Motor neuron (in vitro differentiated cells): Measurements from ENCODE around the gene HIRA. TPM values are rescaled to one million over a fixed set of nuclear protein-coding genes. Genes with fewer than 3 reads are reported as not detected.
"Not testable (repeated sequence)": the region's sequence is repeated elsewhere in the genome, so short reads cannot be mapped to it uniquely, and the experiment has no call there.

Source experiments
- ATAC-seq, 8 experiments: fragments of 200-7000 bp; cut with Tn5 transposase; replicated peaks in 6 of 8; 2 replicates each; pipeline ENCODE4 v1.8.0; 2021; ENCODE audit warnings: mild to moderate bottlenecking in 8 of 8, moderate library complexity in 8 of 8
- H3K27ac ChIP-seq, 2 donors: fragments of 250-450 bp; sonication (Bioruptor Pico); 2 replicates each; pipeline ENCODE4 v1.9.0; 2021; ENCODE audit warnings: antibody characterized with exemption in 2 of 2, mild to moderate bottlenecking in 2 of 2, moderate library complexity in 1 of 2
- H3K4me1 ChIP-seq, 2 donors: fragments of 250-450 bp; sonication (Bioruptor Pico); replicated peaks in 1 of 2; 2 replicates each; pipeline ENCODE4 v1.6.1; 2021; ENCODE audit warnings: antibody characterized with exemption in 2 of 2, mild to moderate bottlenecking in 2 of 2, moderate library complexity in 1 of 2
- H3K4me3 ChIP-seq, 5 donors: fragments of 250-450 bp; sonication (Bioruptor Pico); 2 replicates each; pipeline ENCODE4 v1.9.0; 2021; ENCODE audit warnings: antibody characterized with exemption in 5 of 5, mild to moderate bottlenecking in 5 of 5, moderate library complexity in 4 of 5
- WGBS, 10 experiments: fragments of 450-650 bp; shearing (Covaris generic); methylation state at CpG; one replicate each; pipeline ENCODE4 v1.0.0; 2022; 5-methylcytosine and 5-hydroxymethylcytosine counted together
- in situ Hi-C, 9 experiments: fragments of 400-800 bp; cut with MboI; loops; one replicate each; pipeline ENCODE4 v1.15.0; 2021; ENCODE audit warnings: low sequenced_read_pairs in 9 of 9, low pct_unique_long_range_greater_than_20kb in 2 of 9; ENCODE audit not compliant: unreplicated experiment in 9 of 9
- total RNA-seq, 8 experiments: library from RNA; unstranded; fragments of 300-600 nt; gene quantifications; 2 replicates each; pipeline versions ENCODE4 v1.2.3 to v1.2.4, GENCODE V29; 2022

The HIRA gene
- total RNA-seq, 8 experiments from 2014 or later = 9.9 to 30.1 (median 18.1) TPM

- in situ Hi-C loops = no loop called here
- Histone ChIP-seq H3K4me3 (no peak overlapping the region), H3K27ac (peak overlapping the region in 1 of 2 donors; percentile 39), H3K4me1 (no peaks in the 10 kb centered on the region)
- ATAC-seq = peak in 2 of 8 experiments; percentile 59 to 73
Measured at GRCh38 chr22:19378344-19378674, 53.2 kb downstream of the HIRA start.

GRCh38 chr22:19377565-19378343 lies 53.8 kb downstream of the HIRA start:
- Histone ChIP-seq H3K4me1 (no peaks in the 10 kb centered on the region), H3K27ac (no peak overlapping the region), H3K4me3 (no peak overlapping the region)
- in situ Hi-C loops = no loop called here
- no peak for ATAC-seq
- 81 to 100% (median 98%) methylated on average over 1 to 9 of the region's 10 CpGs; no CpG with 5 or more reads in 2 of the 10 experiments for WGBS, 10 experiments

- Histone ChIP-seq H3K27ac (no peak overlapping the region), H3K4me1 (no peaks in the 10 kb centered on the region), H3K4me3 (no peak overlapping the region)
- no peak for ATAC-seq
- WGBS, 10 experiments = 60 to 100% (median 96%) methylated on average over 1 to 2 of the region's 2 CpGs; no CpG with 5 or more reads in 6 of the 10 experiments
- in situ Hi-C loops = no loop called here
Measured at GRCh38 chr22:19376971-19377370, 54.6 kb downstream of the HIRA start.

- ATAC-seq = no peak
- H3K4me3 ChIP-seq = no peak overlapping the region
- no peaks in the 10 kb centered on the region for H3K4me1 ChIP-seq
- H3K27ac ChIP-seq = no peak overlapping the region
- in situ Hi-C loops = no loop called here
- WGBS, 10 experiments = 100% methylated on average over 1 to 2 of the region's 3 CpGs; no CpG with 5 or more reads in 6 of the 10 experiments
Measured at GRCh38 chr22:19376247-19376646, 55.3 kb downstream of the HIRA start.

- no peaks in the 10 kb centered on the region for H3K4me1 ChIP-seq
- in situ Hi-C loops = no loop called here
- ATAC-seq = no peak
- WGBS, 10 experiments = 96 to 100% (median 100%) methylated on average over 1 to 7 of the region's 8 CpGs; no CpG with 5 or more reads in 4 of the 10 experiments
- no peak overlapping the region for H3K27ac ChIP-seq
- no peak overlapping the region for H3K4me3 ChIP-seq
Measured at GRCh38 chr22:19375435-19375834, 56.1 kb downstream of the HIRA start.

GRCh38 chr22:19374410-19374809 lies 57.1 kb downstream of the HIRA start:
- no peaks in the 10 kb centered on the region for H3K4me1 ChIP-seq
- in situ Hi-C loops = loop anchor here in 1 of 9 experiments (25.0 kb wide), 1 partner anchor 287 kb away; no protein-coding TSS in a partner anchor
- H3K4me3 ChIP-seq = no peak overlapping the region
- ATAC-seq = no peak
- no peak overlapping the region for H3K27ac ChIP-seq
- 80 to 100% (median 92%) methylated on average over 1 of the region's 1 CpG; no CpG with 5 or more reads in 6 of the 10 experiments for whole genome bisulfite sequencing, 10 experiments

GRCh38 chr22:19373450-19373849 lies 58.1 kb downstream of the HIRA start:
- Histone ChIP-seq H3K4me1 (no peaks in the 10 kb centered on the region), H3K4me3 (no peak overlapping the region), H3K27ac (no peak overlapping the region)
- whole genome bisulfite sequencing, 10 experiments = 95 to 100% (median 98%) methylated on average over 4 to 5 of the region's 5 CpGs; no CpG with 5 or more reads in 5 of the 10 experiments
- in situ Hi-C loops = loop anchor here in 1 of 9 experiments (25.0 kb wide), 1 partner anchor 286 kb away; no protein-coding TSS in a partner anchor
- no peak for ATAC-seq

GRCh38 chr22:19371893-19372292 lies 59.6 kb downstream of the HIRA start:
- no peak overlapping the region for H3K4me3 ChIP-seq
- ATAC-seq = no peak
- in situ Hi-C loops = loop anchor here in 1 of 9 experiments (25.0 kb wide), 1 partner anchor 285 kb away; no protein-coding TSS in a partner anchor

GRCh38 chr22:19368876-19369275 lies 62.7 kb downstream of the HIRA start:
- Histone ChIP-seq H3K27ac (no peak overlapping the region), H3K4me3 (no peak overlapping the region), H3K4me1 (no peaks in the 10 kb centered on the region)
- WGBS, 10 experiments = 86 to 100% methylated on average over 1 of the region's 2 CpGs; no CpG with 5 or more reads in 8 of the 10 experiments
- no peak for ATAC-seq
- in situ Hi-C loops = loop anchor here in 1 of 9 experiments (25.0 kb wide), 1 partner anchor 282 kb away; no protein-coding TSS in a partner anchor

More at GRCh38 chr22:19371893-19372292, 59.6 kb downstream of the HIRA start:
- Histone ChIP-seq H3K4me1 (no peaks in the 10 kb centered on the region), H3K27ac (no peak overlapping the region)

- in situ Hi-C loops = loop anchor here in 1 of 9 experiments (25.0 kb wide), 1 partner anchor 281 kb away; no protein-coding TSS in a partner anchor
Measured at GRCh38 chr22:19367763-19368367, 63.7 kb downstream of the HIRA start.

GRCh38 chr22:19363541-19363940 lies 68.0 kb downstream of the HIRA start:
- WGBS, 10 experiments = 93 to 100% (median 98%) methylated on average over 1 to 7 of the region's 7 CpGs; no CpG with 5 or more reads in 2 of the 10 experiments
- not testable (repeated sequence) for ATAC-seq, H3K27ac ChIP-seq, H3K4me3 ChIP-seq, H3K4me1 ChIP-seq
- in situ Hi-C loops = loop anchor here in 1 of 9 experiments (25.0 kb wide), 1 partner anchor 276 kb away; no protein-coding TSS in a partner anchor

More at GRCh38 chr22:19367763-19368367, 63.7 kb downstream of the HIRA start:
- no peaks in the 10 kb centered on the region for H3K4me1 ChIP-seq
- H3K27ac ChIP-seq = no peak overlapping the region
- H3K4me3 ChIP-seq = no peak overlapping the region
- 90 to 100% (median 100%) methylated on average over 1 to 3 of the region's 3 CpGs for WGBS, 10 experiments
- no peak for ATAC-seq

- Histone ChIP-seq H3K4me3 (no peak overlapping the region), H3K4me1 (peaks cover 0 to 9% of the 10 kb centered on the region in 2 donors), H3K27ac (peak overlapping the region in 1 of 2 donors; percentile 23)
- in situ Hi-C loops = loop anchor here in 1 of 9 experiments (25.0 kb wide), 1 partner anchor 274 kb away; no protein-coding TSS in a partner anchor
- WGBS, 10 experiments = 95 to 100% (median 98%) methylated on average over 2 to 5 of the region's 7 CpGs; no CpG with 5 or more reads in 6 of the 10 experiments
- ATAC-seq = peak in 1 of 8 experiments; percentile 46
Measured at GRCh38 chr22:19361501-19362103, 69.9 kb downstream of the HIRA start.

- Histone ChIP-seq H3K4me1 (peaks cover 0 to 9% of the 10 kb centered on the region in 2 donors), H3K4me3 (no peak overlapping the region), H3K27ac (no peak overlapping the region)
- 100% methylated on average over 2 of the region's 2 CpGs; no CpG with 5 or more reads in 6 of the 10 experiments for WGBS, 10 experiments
- in situ Hi-C loops = loop anchor here in 1 of 9 experiments (25.0 kb wide), 1 partner anchor 274 kb away; no protein-coding TSS in a partner anchor
- no peak for ATAC-seq
Measured at GRCh38 chr22:19360862-19361261, 70.7 kb downstream of the HIRA start.
